Peyer's patch (tissue), 4 donors: ENCODE measurements around the gene LTA4H. TPM values are rescaled to one million over a fixed set of nuclear protein-coding genes. Genes with fewer than 3 reads are reported as not detected.
A peak's percentile ranks its signal among the peaks of the same experiment; 100 is the strongest.

Experiments
- DNase-seq, 3 donors: peaks; one replicate each; pipeline ENCODE4 v3.0.0-alpha.2; 2017 to 2019
- H3K27ac ChIP-seq, 4 donors: fragments of 200-600 bp; sonication (generic); one replicate each; pipeline ENCODE4 v1.5.1; 2016 to 2019
- H3K27me3 ChIP-seq, 2 donors: fragments of 200-600 bp; sonication (generic); one replicate each; pipeline ENCODE4 v1.5.1; 2019
- H3K36me3 ChIP-seq, 3 donors: fragments of 200-600 bp; sonication (generic); one replicate each; pipeline ENCODE4 v1.5.1; 2016 to 2019
- H3K4me1 ChIP-seq, 4 donors: fragments of 200-600 bp; sonication (generic); one replicate each; pipeline ENCODE4 v1.5.1; 2016 to 2019
- H3K4me3 ChIP-seq, 4 donors: fragments of 200-600 bp; sonication (generic); 1 replicate in 3 of 4; 2 replicates in 1 of 4; pipeline ENCODE4 v1.5.1; 2016 to 2019; ENCODE audit warnings: mild to moderate bottlenecking in 1 of 4
- H3K9me3 ChIP-seq, 4 donors: fragments of 200-600 bp; sonication (generic); one replicate each; pipeline ENCODE4 v1.5.1; 2016 to 2019; ENCODE audit warnings: mild to moderate bottlenecking in 1 of 4
- CTCF ChIP-seq, 6 experiments: fragments of 450-650 bp in 4 of 6; fragments of 200-600 bp in 2 of 6; sonication (generic) in 1 of 6; IDR thresholded peaks; one replicate each; pipeline ENCODE4 v1.5.1; 2017 to 2019; ENCODE audit warnings: antibody characterized with exemption in 6 of 6, mild to moderate bottlenecking in 3 of 6, moderate library complexity in 1 of 6
- POLR2A ChIP-seq, 2 donors: fragments of 450-650 bp; IDR thresholded peaks; one replicate each; pipeline ENCODE4 v1.5.1; 2017; ENCODE audit warnings: antibody characterized with exemption in 2 of 2, mild to moderate bottlenecking in 2 of 2, moderate library complexity in 2 of 2
- total RNA-seq, 4 donors: library from RNA; depleted of rRNA; stranded (reverse); fragments of >200 nt; gene quantifications; one replicate each; pipeline ENCODE4 v1.1.0, GENCODE V29; 2016

The LTA4H gene
- total RNA-seq, 4 donors from 2014 or later, result 59.6 to 80.7 (median 76.4) TPM

GRCh38 chr12:95997276-95997675 is 38.1 kb downstream of the LTA4H start:
- peaks cover 0 to 11% (median 0%) of the 10 kb centered on the region in 4 donors for H3K4me1 ChIP-seq
- no peak overlapping the region for H3K4me3 ChIP-seq
- DNase-seq, result no peak
- H3K27ac ChIP-seq, result no peak overlapping the region
- H3K9me3 ChIP-seq, result no peaks in the 10 kb centered on the region
- no peaks in the 10 kb centered on the region for H3K27me3 ChIP-seq
- TF ChIP-seq CTCF (IDR thresholded peaks at IDR 0.05), result no peak
- no peak for TF ChIP-seq POLR2A (IDR thresholded peaks at IDR 0.05)
- H3K36me3 ChIP-seq, result peaks cover 0 to 17% (median 0%) of the 10 kb centered on the region in 3 donors

- Histone ChIP-seq H3K4me3 (peak within 1 kb of the TSS in 1 of 4 donors; percentile 16), H3K27me3 (no peaks in the 10 kb centered on the region), H3K36me3 (peaks cover 0 to 11% (median 0%) of the 10 kb centered on the region in 3 donors), H3K27ac (peak within 1 kb of the TSS in 2 of 4 donors; percentile 1 to 71), H3K4me1 (peaks cover 0 to 11% (median 0%) of the 10 kb centered on the region in 4 donors), H3K9me3 (no peaks in the 10 kb centered on the region)
- DNase-seq, result peak in 1 of 3 donors; percentile 64
- TF ChIP-seq POLR2A (IDR thresholded peaks at IDR 0.05), result no peak
- no peak for TF ChIP-seq CTCF (IDR thresholded peaks at IDR 0.05)
Observed at GRCh38 chr12:95996034-95996658, 39.2 kb downstream of the LTA4H start, which contains the start of gene HAL. TSS of gene HAL (minus strand) at chr12:95996344. CDS start at chr12:95995910, 434 bp downstream.

GRCh38 chr12:95995238-95996031 is 40.0 kb downstream of the LTA4H start:
- peak overlapping the region in 1 of 4 donors; percentile 15 for H3K27ac ChIP-seq
- peaks cover 0 to 6% (median 0%) of the 10 kb centered on the region in 3 donors for H3K36me3 ChIP-seq
- DNase-seq, result no peak
- TF ChIP-seq POLR2A (IDR thresholded peaks at IDR 0.05) (no peak), CTCF (IDR thresholded peaks at IDR 0.05) (no peak)
- H3K27me3 ChIP-seq, result no peaks in the 10 kb centered on the region
- peaks cover 0 to 11% (median 0%) of the 10 kb centered on the region in 4 donors for H3K4me1 ChIP-seq
- H3K9me3 ChIP-seq, result no peaks in the 10 kb centered on the region
- H3K4me3 ChIP-seq, result peak overlapping the region in 1 of 4 donors; percentile 16

GRCh38 chr12:95994476-95994875 is 40.9 kb downstream of the LTA4H start:
- Histone ChIP-seq H3K27me3 (no peaks in the 10 kb centered on the region), H3K27ac (no peak overlapping the region), H3K4me1 (peaks cover 0 to 11% (median 0%) of the 10 kb centered on the region in 4 donors), H3K36me3 (no peaks in the 10 kb centered on the region), H3K4me3 (no peak overlapping the region), H3K9me3 (no peaks in the 10 kb centered on the region)
- TF ChIP-seq CTCF (IDR thresholded peaks at IDR 0.05), result no peak
- TF ChIP-seq POLR2A (IDR thresholded peaks at IDR 0.05), result no peak
- no peak for DNase-seq

- no peak for DNase-seq
- H3K4me3 ChIP-seq, result no peak overlapping the region
- no peaks in the 10 kb centered on the region for H3K9me3 ChIP-seq
- no peak overlapping the region for H3K27ac ChIP-seq
- no peaks in the 10 kb centered on the region for H3K36me3 ChIP-seq
- no peaks in the 10 kb centered on the region for H3K27me3 ChIP-seq
- peaks cover 0 to 11% (median 0%) of the 10 kb centered on the region in 4 donors for H3K4me1 ChIP-seq
- no peak for TF ChIP-seq POLR2A (IDR thresholded peaks at IDR 0.05)
- TF ChIP-seq CTCF (IDR thresholded peaks at IDR 0.05), result no peak
Observed at GRCh38 chr12:95993907-95994306, 41.5 kb downstream of the LTA4H start.
